HepG2 (cell line): Measurements from ENCODE around the gene C1QTNF3. TPM values are rescaled to one million over a fixed set of nuclear protein-coding genes. Genes with fewer than 3 reads are reported as not detected.

ENCODE experiments used
- CCAR2 ChIP-seq: fragments of 200-400 bp; formaldehyde crosslinking; optimal IDR thresholded peaks from 2 replicates; pipeline ENCODE3; 2018; ENCODE audit warnings: low read depth, mild to moderate bottlenecking, low read length, moderate library complexity
- CREM ChIP-seq, 2 experiments: sonication (generic) in 1 of 2; formaldehyde crosslinking in 1 of 2; IDR thresholded peaks; 2 replicates each; pipeline versions ENCODE4 v1.4.0 to v1.6.1; 2016 to 2020; ENCODE audit warnings: antibody characterized with exemption in 1 of 2, mild to moderate bottlenecking in 1 of 2, missing genetic modification reagents in 1 of 2
- MAFK ChIP-seq, 2 experiments: IDR thresholded peaks in 1 of 2; conservative IDR thresholded peaks in 1 of 2; 2 replicates each; pipeline ENCODE4 v1.6.1; 2011; ENCODE audit warnings: improper control_type of control experiment in 2 of 2, low read length in 2 of 2
- MAZ ChIP-seq, 2 experiments: sonication (generic) in 1 of 2; formaldehyde crosslinking in 1 of 2; IDR thresholded peaks; 2 replicates each; pipeline versions ENCODE4 v1.5.0 to v1.6.1; 2012 to 2020; ENCODE audit warnings: low read depth in 2 of 2, mild to moderate bottlenecking in 2 of 2, borderline replicate concordance in 1 of 2, improper control_type of control experiment in 1 of 2, low read length in 1 of 2, missing genetic modification reagents in 1 of 2, moderate library complexity in 1 of 2
- MLLT10 ChIP-seq: sonication (generic); formaldehyde crosslinking; IDR thresholded peaks from 2 replicates; pipeline ENCODE4 v1.4.0; 2020; ENCODE audit warnings: missing genetic modification reagents
- NFKBIZ ChIP-seq: IDR thresholded peaks from 2 replicates; pipeline ENCODE4 v1.6.1; 2018; ENCODE audit warnings: missing genetic modification reagents, missing compliant biosample characterization
- NFYC ChIP-seq: IDR thresholded peaks from 2 replicates; pipeline ENCODE4 v1.6.1; 2016; ENCODE audit warnings: missing genetic modification reagents, missing compliant biosample characterization
- RXRA ChIP-seq: sonication (generic); formaldehyde crosslinking; IDR thresholded peaks from 2 replicates; pipeline ENCODE4 v1.5.1; 2020; ENCODE audit warnings: missing genetic modification reagents
- ZFP37 ChIP-seq: sonication (generic); formaldehyde crosslinking; IDR thresholded peaks from 2 replicates; pipeline ENCODE4 v1.4.0; 2020; ENCODE audit warnings: missing genetic modification reagents, borderline replicate concordance
- ZNF441 ChIP-seq: sonication (generic); formaldehyde crosslinking; IDR thresholded peaks from 2 replicates; pipeline ENCODE4 v1.7.0; 2021; ENCODE audit warnings: missing genetic modification reagents, borderline replicate concordance
- ZNF776 ChIP-seq: sonication (generic); formaldehyde crosslinking; IDR thresholded peaks from 2 replicates; pipeline ENCODE4 v1.4.0; 2020; ENCODE audit warnings: mild to moderate bottlenecking, missing genetic modification reagents
- polyA plus RNA-seq, 8 experiments: library from polyadenylated mRNA; depleted of rRNA in 3 of 8; stranded (reverse) in 7 of 8; unstranded in 1 of 8; fragments of >200 nt; fragmentation: Illumina TruSeq in 4 of 8; extraction: Trizol in 4 of 8; gene quantifications; 2 replicates each; pipeline versions ENCODE4 v1.2.1 to v1.2.3, GENCODE V29; 2011 to 2016; ENCODE audit warnings: low read depth in 4 of 8, missing spikeins in 1 of 8, mixed read lengths in 1 of 8; ENCODE audit not compliant: insufficient read depth in 1 of 8
- total RNA-seq, 5 experiments: library from RNA; depleted of rRNA; stranded (reverse); fragments of >200 nt; fragmentation: Illumina TruSeq; extraction: Trizol; gene quantifications; 2 replicates each; pipeline ENCODE4 v1.2.3, GENCODE V29; 2016; ENCODE audit warnings: low read depth in 1 of 5
- TF ChIP-seq, protein P1 (sequence below): IDR thresholded peaks from 2 replicates; pipeline ENCODE4 v1.4.0; 2020; ENCODE audit warnings: mild to moderate bottlenecking, missing genetic modification reagents
- TF ChIP-seq, protein P2 (sequence below): sonication (generic); formaldehyde crosslinking; IDR thresholded peaks from 2 replicates; pipeline ENCODE4 v1.5.1; 2020; ENCODE audit warnings: mild to moderate bottlenecking, missing genetic modification reagents
- TF ChIP-seq, protein P3 (sequence below): sonication (generic); formaldehyde crosslinking; IDR thresholded peaks from 2 replicates; pipeline ENCODE4 v1.5.1; 2020; ENCODE audit warnings: mild to moderate bottlenecking, missing genetic modification reagents, borderline replicate concordance

C1QTNF3 gene
- total and polyA plus RNA-seq, 2 of the 13 experiments (the other 11 are each of a cell fraction or from before 2014, with no cell fraction given): 3.3 to 10.8 TPM

DNA sequence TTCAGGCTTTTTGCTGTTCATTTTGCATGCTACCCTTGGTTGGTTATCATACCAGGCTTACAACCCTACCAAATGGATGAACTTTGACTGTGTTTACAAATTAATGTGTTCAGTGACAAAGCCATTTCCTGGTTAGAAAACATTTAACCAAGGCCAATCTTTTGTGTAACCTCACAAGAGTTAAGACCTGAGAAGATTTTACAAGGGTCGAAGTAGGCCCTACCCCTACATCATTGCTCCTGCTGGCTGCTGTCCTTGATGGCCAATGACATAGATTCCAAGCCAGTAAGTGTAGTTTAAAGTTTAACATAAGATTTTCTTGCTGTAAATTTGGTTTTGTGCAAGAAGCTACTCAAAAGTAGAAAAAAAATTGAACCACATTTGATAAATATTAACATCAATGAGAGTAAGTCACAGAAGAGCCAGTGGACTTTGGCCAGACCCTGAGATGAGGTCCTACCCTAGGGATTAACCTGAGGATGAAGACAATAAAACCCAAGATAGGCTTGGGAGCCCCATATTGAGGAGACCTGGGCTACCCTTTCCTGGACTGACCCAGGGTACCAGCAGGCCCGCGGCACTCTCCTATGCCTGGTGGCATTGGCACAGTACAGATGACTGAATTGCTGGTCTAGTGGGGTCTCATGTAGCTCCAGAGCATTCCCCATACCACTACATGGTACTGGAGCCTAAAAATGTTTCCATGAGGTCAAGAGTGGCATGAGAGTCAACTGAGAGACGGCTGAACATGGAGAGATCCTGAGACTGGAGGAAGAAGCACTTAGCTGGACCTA lies 8.3 kb downstream of the C1QTNF3 start (continued):
- TF ChIP-seq, protein P1, sequence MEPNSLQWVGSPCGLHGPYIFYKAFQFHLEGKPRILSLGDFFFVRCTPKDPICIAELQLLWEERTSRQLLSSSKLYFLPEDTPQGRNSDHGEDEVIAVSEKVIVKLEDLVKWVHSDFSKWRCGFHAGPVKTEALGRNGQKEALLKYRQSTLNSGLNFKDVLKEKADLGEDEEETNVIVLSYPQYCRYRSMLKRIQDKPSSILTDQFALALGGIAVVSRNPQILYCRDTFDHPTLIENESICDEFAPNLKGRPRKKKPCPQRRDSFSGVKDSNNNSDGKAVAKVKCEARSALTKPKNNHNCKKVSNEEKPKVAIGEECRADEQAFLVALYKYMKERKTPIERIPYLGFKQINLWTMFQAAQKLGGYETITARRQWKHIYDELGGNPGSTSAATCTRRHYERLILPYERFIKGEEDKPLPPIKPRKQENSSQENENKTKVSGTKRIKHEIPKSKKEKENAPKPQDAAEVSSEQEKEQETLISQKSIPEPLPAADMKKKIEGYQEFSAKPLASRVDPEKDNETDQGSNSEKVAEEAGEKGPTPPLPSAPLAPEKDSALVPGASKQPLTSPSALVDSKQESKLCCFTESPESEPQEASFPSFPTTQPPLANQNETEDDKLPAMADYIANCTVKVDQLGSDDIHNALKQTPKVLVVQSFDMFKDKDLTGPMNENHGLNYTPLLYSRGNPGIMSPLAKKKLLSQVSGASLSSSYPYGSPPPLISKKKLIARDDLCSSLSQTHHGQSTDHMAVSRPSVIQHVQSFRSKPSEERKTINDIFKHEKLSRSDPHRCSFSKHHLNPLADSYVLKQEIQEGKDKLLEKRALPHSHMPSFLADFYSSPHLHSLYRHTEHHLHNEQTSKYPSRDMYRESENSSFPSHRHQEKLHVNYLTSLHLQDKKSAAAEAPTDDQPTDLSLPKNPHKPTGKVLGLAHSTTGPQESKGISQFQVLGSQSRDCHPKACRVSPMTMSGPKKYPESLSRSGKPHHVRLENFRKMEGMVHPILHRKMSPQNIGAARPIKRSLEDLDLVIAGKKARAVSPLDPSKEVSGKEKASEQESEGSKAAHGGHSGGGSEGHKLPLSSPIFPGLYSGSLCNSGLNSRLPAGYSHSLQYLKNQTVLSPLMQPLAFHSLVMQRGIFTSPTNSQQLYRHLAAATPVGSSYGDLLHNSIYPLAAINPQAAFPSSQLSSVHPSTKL: peak; percentile 65; the same call in 1 of the 2 replicates
- no peak for TF ChIP-seq ZNF441 (CRISPR knock-in tag)
- TF ChIP-seq CCAR2: no peak
- no peak for TF ChIP-seq ZFP37 (CRISPR knock-in tag)
- TF ChIP-seq NFYC: no peak
- TF ChIP-seq CREM (IDR thresholded peaks at IDR 0.05): 0 out of 2 replicates have a peak, but pooled peaks have one; percentile 43
- TF ChIP-seq CREM (CRISPR knock-in tag; IDR thresholded peaks at IDR 0.05): no peak
- TF ChIP-seq, protein P2, sequence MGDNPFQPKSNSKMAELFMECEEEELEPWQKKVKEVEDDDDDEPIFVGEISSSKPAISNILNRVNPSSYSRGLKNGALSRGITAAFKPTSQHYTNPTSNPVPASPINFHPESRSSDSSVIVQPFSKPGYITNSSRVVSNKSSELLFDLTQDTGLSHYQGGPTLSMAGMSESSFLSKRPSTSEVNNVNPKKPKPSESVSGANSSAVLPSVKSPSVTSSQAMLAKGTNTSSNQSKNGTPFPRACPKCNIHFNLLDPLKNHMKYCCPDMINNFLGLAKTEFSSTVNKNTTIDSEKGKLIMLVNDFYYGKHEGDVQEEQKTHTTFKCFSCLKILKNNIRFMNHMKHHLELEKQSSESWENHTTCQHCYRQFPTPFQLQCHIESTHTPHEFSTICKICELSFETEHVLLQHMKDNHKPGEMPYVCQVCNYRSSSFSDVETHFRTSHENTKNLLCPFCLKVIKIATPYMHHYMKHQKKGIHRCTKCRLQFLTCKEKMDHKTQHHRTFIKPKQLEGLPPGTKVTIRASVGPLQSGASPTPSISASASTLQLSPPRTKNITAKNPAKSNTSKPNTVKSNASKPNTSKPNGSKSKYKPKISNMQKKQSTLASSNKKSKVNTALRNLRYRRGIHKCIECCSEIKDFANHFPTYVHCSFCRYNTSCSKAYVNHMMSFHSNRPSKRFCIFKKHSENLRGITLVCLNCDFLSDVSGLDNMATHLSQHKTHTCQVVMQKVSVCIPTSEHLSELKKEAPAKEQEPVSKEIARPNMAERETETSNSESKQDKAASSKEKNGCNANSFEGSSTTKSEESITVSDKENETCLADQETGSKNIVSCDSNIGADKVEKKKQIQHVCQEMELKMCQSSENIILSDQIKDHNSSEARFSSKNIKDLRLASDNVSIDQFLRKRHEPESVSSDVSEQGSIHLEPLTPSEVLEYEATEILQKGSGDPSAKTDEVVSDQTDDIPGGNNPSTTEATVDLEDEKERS: no peak
- TF ChIP-seq NFKBIZ (CRISPR knock-in tag): no peak
- no peak for TF ChIP-seq MLLT10 (CRISPR knock-in tag)
- no peak for TF ChIP-seq ZNF776 (CRISPR knock-in tag)
- TF ChIP-seq RXRA (CRISPR knock-in tag): no peak
- TF ChIP-seq MAFK (conservative IDR thresholded peaks at IDR 0.05 in 1 of 2, IDR thresholded peaks at IDR 0.05 in 1 of 2; ENCODE audit: low read length in 2 of 2): no peak
- TF ChIP-seq MAZ (IDR thresholded peaks at IDR 0.05; ENCODE audit: borderline replicate concordance, low read depth, low read length): no peak
- no peak for TF ChIP-seq MAZ (CRISPR knock-in tag; IDR thresholded peaks at IDR 0.05; ENCODE audit: low read depth)
- TF ChIP-seq, protein P3, sequence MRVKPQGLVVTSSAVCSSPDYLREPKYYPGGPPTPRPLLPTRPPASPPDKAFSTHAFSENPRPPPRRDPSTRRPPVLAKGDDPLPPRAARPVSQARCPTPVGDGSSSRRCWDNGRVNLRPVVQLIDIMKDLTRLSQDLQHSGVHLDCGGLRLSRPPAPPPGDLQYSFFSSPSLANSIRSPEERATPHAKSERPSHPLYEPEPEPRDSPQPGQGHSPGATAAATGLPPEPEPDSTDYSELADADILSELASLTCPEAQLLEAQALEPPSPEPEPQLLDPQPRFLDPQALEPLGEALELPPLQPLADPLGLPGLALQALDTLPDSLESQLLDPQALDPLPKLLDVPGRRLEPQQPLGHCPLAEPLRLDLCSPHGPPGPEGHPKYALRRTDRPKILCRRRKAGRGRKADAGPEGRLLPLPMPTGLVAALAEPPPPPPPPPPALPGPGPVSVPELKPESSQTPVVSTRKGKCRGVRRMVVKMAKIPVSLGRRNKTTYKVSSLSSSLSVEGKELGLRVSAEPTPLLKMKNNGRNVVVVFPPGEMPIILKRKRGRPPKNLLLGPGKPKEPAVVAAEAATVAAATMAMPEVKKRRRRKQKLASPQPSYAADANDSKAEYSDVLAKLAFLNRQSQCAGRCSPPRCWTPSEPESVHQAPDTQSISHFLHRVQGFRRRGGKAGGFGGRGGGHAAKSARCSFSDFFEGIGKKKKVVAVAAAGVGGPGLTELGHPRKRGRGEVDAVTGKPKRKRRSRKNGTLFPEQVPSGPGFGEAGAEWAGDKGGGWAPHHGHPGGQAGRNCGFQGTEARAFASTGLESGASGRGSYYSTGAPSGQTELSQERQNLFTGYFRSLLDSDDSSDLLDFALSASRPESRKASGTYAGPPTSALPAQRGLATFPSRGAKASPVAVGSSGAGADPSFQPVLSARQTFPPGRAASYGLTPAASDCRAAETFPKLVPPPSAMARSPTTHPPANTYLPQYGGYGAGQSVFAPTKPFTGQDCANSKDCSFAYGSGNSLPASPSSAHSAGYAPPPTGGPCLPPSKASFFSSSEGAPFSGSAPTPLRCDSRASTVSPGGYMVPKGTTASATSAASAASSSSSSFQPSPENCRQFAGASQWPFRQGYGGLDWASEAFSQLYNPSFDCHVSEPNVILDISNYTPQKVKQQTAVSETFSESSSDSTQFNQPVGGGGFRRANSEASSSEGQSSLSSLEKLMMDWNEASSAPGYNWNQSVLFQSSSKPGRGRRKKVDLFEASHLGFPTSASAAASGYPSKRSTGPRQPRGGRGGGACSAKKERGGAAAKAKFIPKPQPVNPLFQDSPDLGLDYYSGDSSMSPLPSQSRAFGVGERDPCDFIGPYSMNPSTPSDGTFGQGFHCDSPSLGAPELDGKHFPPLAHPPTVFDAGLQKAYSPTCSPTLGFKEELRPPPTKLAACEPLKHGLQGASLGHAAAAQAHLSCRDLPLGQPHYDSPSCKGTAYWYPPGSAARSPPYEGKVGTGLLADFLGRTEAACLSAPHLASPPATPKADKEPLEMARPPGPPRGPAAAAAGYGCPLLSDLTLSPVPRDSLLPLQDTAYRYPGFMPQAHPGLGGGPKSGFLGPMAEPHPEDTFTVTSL (CRISPR knock-in tag): peak; percentile 69; the same call in 1 of the 2 replicates
